GM23338 (cell line): Measurements from ENCODE around the gene HSD11B2.

Source experiments
- CREB1 ChIP-seq: fragments of 250-450 bp; sonication (Bioruptor Pico); IDR thresholded peaks from 2 replicates; pipeline ENCODE4 v1.5.0; 2020; ENCODE audit warnings: low read depth, mild to moderate bottlenecking, moderate library complexity
- CTCF ChIP-seq, 2 experiments: fragments of 200-600 bp in 1 of 2; sonication (generic) in 1 of 2; conservative IDR thresholded peaks; 2 replicates each; pipeline versions ENCODE4 v1.5.1 to v1.6.1; 2016 to 2017; ENCODE audit warnings: antibody characterized with exemption in 2 of 2, low read depth in 2 of 2, mild to moderate bottlenecking in 2 of 2, moderate library complexity in 1 of 2
- EZH2 ChIP-seq: fragments of 200-600 bp; sonication (generic); IDR thresholded peaks from one replicate; pipeline ENCODE4 v1.8.0; 2017; ENCODE audit warnings: antibody characterized with exemption, mild to moderate bottlenecking, low read depth; ENCODE audit not compliant: unreplicated experiment
- EZH2phosphoT487 ChIP-seq: fragments of 200-600 bp; sonication (generic); IDR thresholded peaks from one replicate; pipeline ENCODE4 v1.8.1; 2018; ENCODE audit warnings: antibody characterized with exemption; ENCODE audit not compliant: unreplicated experiment
- POLR2AphosphoS5 ChIP-seq: IDR thresholded peaks from 2 replicates; pipeline ENCODE4 v1.6.1; 2016; ENCODE audit warnings: antibody characterized with exemption, low read depth
- REST ChIP-seq: IDR thresholded peaks from one replicate; pipeline ENCODE4 v1.6.1; 2018; ENCODE audit warnings: antibody characterized with exemption; ENCODE audit not compliant: unreplicated experiment
- ZNF331 ChIP-seq: fragments of 250-450 bp; sonication (Bioruptor Pico); IDR thresholded peaks from 2 replicates; pipeline ENCODE4 v1.5.0; 2020; ENCODE audit warnings: low read depth, mild to moderate bottlenecking, moderate library complexity

- TF ChIP-seq CTCF (conservative IDR thresholded peaks at IDR 0.05; ENCODE audit: low read depth in 2 of 2): peak; percentile 38 to 45
- TF ChIP-seq POLR2AphosphoS5: no peak
- no peak for TF ChIP-seq EZH2
- TF ChIP-seq CREB1 (CRISPR knock-in tag): no peak
- no peak for TF ChIP-seq ZNF331 (CRISPR knock-in tag)
- no peak for TF ChIP-seq EZH2phosphoT487
- no peak for TF ChIP-seq REST
These were observed 37.7 kb upstream of the HSD11B2 start, which contains the start of gene TPPP3 for GRCh38 chr16:67393111-67393787.
